DND-41 (cell line): ENCODE data around the gene OR56A1.
A peak's percentile ranks its signal among the peaks of the same experiment; 100 is the strongest.

ENCODE experiments used
- ATAC-seq: fragments of 200-7000 bp; cut with Tn5 transposase; 3 replicates; pipeline ENCODE4 v1.9.1; 2021; ENCODE audit warnings: low read depth; ENCODE audit not compliant: insufficient read depth
- DNase-seq: peaks from one replicate; pipeline ENCODE4 v3.0.0-alpha.2; 2020
- H2AFZ ChIP-seq: 2 replicates; pipeline ENCODE4 v1.6.0; 2012; ENCODE audit warnings: low read depth, low read length
- H3K27ac ChIP-seq: 2 replicates; pipeline ENCODE4 v1.5.1; 2012; ENCODE audit warnings: low read length, inconsistent platforms
- H3K27me3 ChIP-seq: fragments of 200-600 bp; sonication (generic); 2 replicates; pipeline ENCODE4 v1.6.0; 2012; ENCODE audit warnings: low read length, mild to moderate bottlenecking, inconsistent platforms; ENCODE audit not compliant: insufficient read depth, poor library complexity
- H3K36me3 ChIP-seq: 2 replicates; pipeline ENCODE4 v1.5.1; 2012; ENCODE audit warnings: low read length, inconsistent platforms; ENCODE audit not compliant: insufficient read depth
- H3K4me1 ChIP-seq: 2 replicates; pipeline ENCODE4 v1.5.1; 2012; ENCODE audit warnings: mild to moderate bottlenecking, low read length; ENCODE audit not compliant: insufficient read depth
- H3K4me2 ChIP-seq: 2 replicates; pipeline ENCODE4 v1.6.0; 2012; ENCODE audit warnings: mild to moderate bottlenecking, moderate library complexity, low read length, inconsistent platforms; ENCODE audit not compliant: insufficient read depth
- H3K4me3 ChIP-seq, 2 experiments: fragments of 200-600 bp in 1 of 2; shearing (Covaris generic) in 1 of 2; 2 replicates each; pipeline ENCODE4 v1.5.1; 2012 to 2016; ENCODE audit warnings: inconsistent platforms in 2 of 2, low read length in 2 of 2, mild to moderate bottlenecking in 2 of 2, low read depth in 1 of 2, moderate library complexity in 1 of 2
- H3K79me2 ChIP-seq: 2 replicates; pipeline ENCODE4 v1.6.0; 2012; ENCODE audit warnings: low read length, inconsistent platforms; ENCODE audit not compliant: insufficient read depth
- H3K9ac ChIP-seq: 2 replicates; pipeline ENCODE4 v1.6.0; 2012; ENCODE audit warnings: low read depth, mild to moderate bottlenecking, inconsistent platforms, low read length, moderate library complexity
- H3K9me3 ChIP-seq: 2 replicates; pipeline ENCODE4 v1.5.1; 2012; ENCODE audit warnings: low read length, moderate library complexity, mild to moderate bottlenecking, inconsistent platforms; ENCODE audit not compliant: insufficient read depth, severe bottlenecking
- H4K20me1 ChIP-seq: 2 replicates; pipeline ENCODE4 v1.6.0; 2012; ENCODE audit warnings: low read length; ENCODE audit not compliant: insufficient read depth
- CTCF ChIP-seq: IDR thresholded peaks from 2 replicates; pipeline ENCODE4 v1.5.1; 2012; ENCODE audit warnings: borderline replicate concordance, low read length, moderate library complexity, mild to moderate bottlenecking; ENCODE audit not compliant: poor library complexity, severe bottlenecking; ENCODE audit errors: extremely low read depth
- EZH2 ChIP-seq: IDR thresholded peaks from 3 replicates; pipeline ENCODE4 v1.6.1; 2012; ENCODE audit warnings: borderline replicate concordance, low read depth, mild to moderate bottlenecking, moderate library complexity, low read length, inconsistent platforms; ENCODE audit not compliant: severe bottlenecking

Gene OR56A1

DNA sequence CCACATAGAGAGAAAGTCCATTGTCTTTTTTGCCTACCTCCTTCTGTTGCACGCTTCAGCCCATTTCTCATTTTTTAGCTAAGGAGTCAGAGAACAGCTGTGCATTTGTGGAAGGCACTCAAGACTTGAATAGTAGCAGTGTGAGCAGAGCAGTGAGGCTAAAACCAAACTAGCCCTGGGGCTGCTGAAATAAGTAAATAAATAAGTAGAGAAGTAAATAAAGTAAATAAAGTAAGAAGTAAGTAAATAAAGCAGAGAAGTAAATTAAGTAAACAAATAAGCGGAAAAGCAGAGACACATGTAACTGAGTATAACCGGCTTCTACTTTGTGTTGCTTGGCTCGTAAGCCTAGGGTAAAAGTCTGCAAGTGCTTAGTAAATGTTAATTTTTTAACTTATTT, 41.4 kb downstream of the OR56A1 start:
- Histone ChIP-seq H3K27ac (no peak overlapping the region), H3K9me3 (no peaks in the 10 kb centered on the region), H2AFZ (no peak overlapping the region), H3K4me3 (no peak overlapping the region), H3K4me2 (no peak overlapping the region), H3K36me3 (no peaks in the 10 kb centered on the region), H3K27me3 (peaks cover 4% of the 10 kb centered on the region), H4K20me1 (no peaks in the 10 kb centered on the region), H3K4me1 (no peaks in the 10 kb centered on the region), H3K9ac (no peak overlapping the region), H3K79me2 (no peaks in the 10 kb centered on the region)
- ATAC-seq (no peak), DNase-seq (no peak)
- no peak for TF ChIP-seq CTCF
- no peak for TF ChIP-seq EZH2

DNA sequence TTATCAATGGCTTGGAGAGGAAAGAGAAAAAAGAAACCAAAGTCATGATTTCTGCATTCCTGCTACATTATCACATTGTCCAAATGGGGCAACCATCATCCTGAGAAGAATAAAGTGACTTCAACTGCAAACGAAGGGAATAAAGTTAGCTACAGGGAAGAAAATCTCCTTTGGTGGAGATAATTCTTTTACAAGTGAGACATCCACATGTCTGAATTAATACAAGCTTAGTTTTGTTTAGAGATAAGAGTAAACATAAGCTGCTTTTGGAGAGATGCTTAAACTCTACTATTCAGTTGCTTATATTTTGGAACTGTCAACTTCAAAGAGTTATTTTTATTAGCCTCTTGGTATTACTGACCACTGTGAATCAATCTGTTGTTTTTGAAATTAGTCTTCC, 43.7 kb downstream of the OR56A1 start, which contains the start of gene OR52L1:
OR52L1 (minus strand) TSS at position 101 of the 400 bp plus-strand sequence; CDS start at position 46, 55 bp downstream.
- Histone ChIP-seq H3K9ac (no peak within 1 kb of the TSS), H3K4me2 (no peak within 1 kb of the TSS), H3K79me2 (no peaks in the 10 kb centered on the region), H3K9me3 (peaks cover 1% of the 10 kb centered on the region), H2AFZ (no peak within 1 kb of the TSS), H3K4me1 (no peaks in the 10 kb centered on the region), H3K27me3 (peaks cover 3% of the 10 kb centered on the region), H3K36me3 (no peaks in the 10 kb centered on the region), H3K4me3 (no peak within 1 kb of the TSS), H3K27ac (no peak within 1 kb of the TSS), H4K20me1 (no peaks in the 10 kb centered on the region)
- DNase-seq (no peak), ATAC-seq (no peak)
- TF ChIP-seq EZH2, result no peak
- no peak for TF ChIP-seq CTCF

GRCh38 chr11:5983443-5983842, 47.1 kb downstream of the OR56A1 start:
- ATAC-seq (no peak), DNase-seq (no peak)
- H3K4me3 ChIP-seq, result no peak overlapping the region
- no peaks in the 10 kb centered on the region for H3K79me2 ChIP-seq
- peaks cover 3% of the 10 kb centered on the region for H3K9me3 ChIP-seq
- no peaks in the 10 kb centered on the region for H3K4me1 ChIP-seq
- no peak overlapping the region for H2AFZ ChIP-seq
- H3K27me3 ChIP-seq, result peaks cover 3% of the 10 kb centered on the region
- no peaks in the 10 kb centered on the region for H4K20me1 ChIP-seq
- H3K4me2 ChIP-seq, result no peak overlapping the region
- H3K9ac ChIP-seq, result no peak overlapping the region
- TF ChIP-seq CTCF (peak; percentile 4), EZH2 (no peak)
- H3K27ac ChIP-seq, result no peak overlapping the region
- no peaks in the 10 kb centered on the region for H3K36me3 ChIP-seq

DNA sequence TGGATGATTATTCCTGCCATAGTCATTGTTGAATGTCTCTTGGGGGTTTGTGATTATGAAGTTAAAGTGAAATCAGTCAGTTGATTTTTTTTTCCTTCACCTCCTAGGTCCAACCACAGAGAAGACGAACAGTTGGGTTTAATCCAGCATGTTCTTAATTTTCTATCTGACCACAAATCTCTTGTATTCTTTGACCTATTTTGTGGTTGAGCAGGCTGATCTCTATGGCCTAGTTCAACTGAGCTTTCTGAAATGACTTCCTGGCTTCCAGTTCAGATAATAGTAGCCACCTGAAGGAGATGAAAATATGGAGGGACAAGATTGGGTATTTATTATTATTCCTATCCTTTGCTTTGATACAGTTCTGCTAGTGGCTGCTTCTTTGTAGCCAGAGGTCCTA, 57.0 kb downstream of the OR56A1 start:
- H3K4me2 ChIP-seq, result no peak overlapping the region
- H3K9ac ChIP-seq, result no peak overlapping the region
- no peaks in the 10 kb centered on the region for H3K79me2 ChIP-seq
- peaks cover 10% of the 10 kb centered on the region for H3K27me3 ChIP-seq
- H3K4me1 ChIP-seq, result no peaks in the 10 kb centered on the region
- TF ChIP-seq EZH2 (no peak), CTCF (no peak)
- DNase-seq (no peak), ATAC-seq (peak; percentile 35; the same call in 1 of the 3 replicates)
- no peaks in the 10 kb centered on the region for H3K9me3 ChIP-seq
- H2AFZ ChIP-seq, result no peak overlapping the region
- no peaks in the 10 kb centered on the region for H3K36me3 ChIP-seq
- H3K4me3 ChIP-seq, result no peak overlapping the region
- H4K20me1 ChIP-seq, result no peaks in the 10 kb centered on the region
- no peak overlapping the region for H3K27ac ChIP-seq
